SU-DHL-6 (cell line): ENCODE results near the gene CLECL1.

Source experiments
- H2AFZ ChIP-seq: fragments of 200-600 bp; sonication (generic); 2 replicates; pipeline ENCODE4 v1.6.1; 2014; ENCODE audit warnings: low read depth, mild to moderate bottlenecking, moderate library complexity, mixed read lengths, antibody characterized with exemption, low read length; ENCODE audit not compliant: severe bottlenecking
- H3F3A ChIP-seq: fragments of 200-600 bp; shearing (Covaris generic); 2 replicates; pipeline ENCODE4 v1.6.0; 2016; ENCODE audit warnings: antibody characterized with exemption, mild to moderate bottlenecking; ENCODE audit not compliant: insufficient read depth
- H3K27ac ChIP-seq: fragments of 200-600 bp; sonication (generic); 2 replicates; pipeline ENCODE4 v1.5.1; 2016; ENCODE audit warnings: low read depth, mild to moderate bottlenecking, low read length, moderate library complexity, mixed read lengths
- H3K27me3 ChIP-seq: fragments of 200-600 bp; sonication (generic), shearing (Covaris generic); 2 replicates; pipeline ENCODE4 v1.6.0; 2014; ENCODE audit warnings: mild to moderate bottlenecking, low read length
- H3K36me3 ChIP-seq: fragments of 200-600 bp; sonication (generic); 2 replicates; pipeline ENCODE4 v1.6.1; 2014; ENCODE audit warnings: mild to moderate bottlenecking, low read length, mixed read lengths
- H3K4me2 ChIP-seq: fragments of 300-600, 200-600 bp; shearing (Covaris generic), sonication (generic); 2 replicates; pipeline ENCODE4 v1.6.0; 2014; ENCODE audit warnings: low read length, low read depth, mild to moderate bottlenecking; ENCODE audit not compliant: poor library complexity, severe bottlenecking
- H3K4me3 ChIP-seq: fragments of 200-600 bp; sonication (generic); 2 replicates; pipeline ENCODE4 v1.5.1; 2014; ENCODE audit warnings: antibody characterized with exemption, low read length, mild to moderate bottlenecking, mixed read lengths; ENCODE audit not compliant: insufficient read depth, poor library complexity, severe bottlenecking
- H3K79me2 ChIP-seq: fragments of 200-600 bp; sonication (generic); 2 replicates; pipeline ENCODE4 v1.6.1; 2014; ENCODE audit warnings: mild to moderate bottlenecking, low read length, moderate library complexity; ENCODE audit not compliant: insufficient read depth
- H3K9ac ChIP-seq: fragments of 200-600 bp; sonication (generic); 2 replicates; pipeline ENCODE4 v1.7.0; 2014; ENCODE audit warnings: mild to moderate bottlenecking, low read length
- H3K9me2 ChIP-seq: fragments of 200-600 bp; sonication (generic); replicated peaks from 2 replicates; pipeline ENCODE4 v1.6.1; 2014; ENCODE audit warnings: low read length; ENCODE audit not compliant: insufficient read depth
- H3K9me3 ChIP-seq: fragments of 200-600 bp; sonication (generic); 2 replicates; pipeline ENCODE4 v1.6.1; 2014; ENCODE audit warnings: low read length, mixed read lengths; ENCODE audit not compliant: insufficient read depth
- H4K20me1 ChIP-seq: fragments of 200-600 bp; sonication (generic); 2 replicates; pipeline ENCODE4 v1.6.1; 2014; ENCODE audit warnings: low read depth, mild to moderate bottlenecking, antibody characterized with exemption, low read length, moderate library complexity, mixed read lengths
- CTCF ChIP-seq: fragments of 200-600 bp; sonication (generic); IDR thresholded peaks from one replicate; pipeline ENCODE4 v1.5.1; 2017; ENCODE audit warnings: antibody characterized with exemption, mild to moderate bottlenecking, low read length, moderate library complexity; ENCODE audit not compliant: insufficient read depth, poor library complexity, severe bottlenecking
- EZH2phosphoT487 ChIP-seq: fragments of 200-600 bp; sonication (generic), shearing (Covaris generic); conservative IDR thresholded peaks from 2 replicates; pipeline ENCODE4 v1.6.1; 2018; ENCODE audit warnings: mild to moderate bottlenecking, antibody characterized with exemption, low read length, moderate library complexity, mixed read lengths

CLECL1 gene

GRCh38 chr12:9673404-9674225, 59.3 kb downstream of the CLECL1 start:
- peaks cover 89% of the 10 kb centered on the region for H3K79me2 ChIP-seq
- no peaks in the 10 kb centered on the region for H4K20me1 ChIP-seq
- H2AFZ ChIP-seq, result no peak overlapping the region
- H3K9me2 ChIP-seq, result no peaks in the 10 kb centered on the region
- no peak for TF ChIP-seq EZH2phosphoT487
- no peak for TF ChIP-seq CTCF
- peak overlapping the region; percentile 85 for H3K9ac ChIP-seq
- peak overlapping the region; percentile 99 for H3K27ac ChIP-seq
- peak overlapping the region; percentile 90 for H3K4me2 ChIP-seq
- peak overlapping the region; percentile 46 for H3K4me3 ChIP-seq
- peaks cover 57% of the 10 kb centered on the region for H3F3A ChIP-seq
- no peaks in the 10 kb centered on the region for H3K9me3 ChIP-seq
- no peaks in the 10 kb centered on the region for H3K27me3 ChIP-seq
- peaks cover 40% of the 10 kb centered on the region for H3K36me3 ChIP-seq
